HG03064 (cell line): ENCODE measurements around the gene UTS2B.

ENCODE experiments used
- ATAC-seq: cut with Tn5 transposase; IDR thresholded peaks from one replicate; pipeline ENCODE4 v1.9.1; 2021; ENCODE audit warnings: low read depth; ENCODE audit not compliant: unreplicated experiment

The UTS2B gene

DNA sequence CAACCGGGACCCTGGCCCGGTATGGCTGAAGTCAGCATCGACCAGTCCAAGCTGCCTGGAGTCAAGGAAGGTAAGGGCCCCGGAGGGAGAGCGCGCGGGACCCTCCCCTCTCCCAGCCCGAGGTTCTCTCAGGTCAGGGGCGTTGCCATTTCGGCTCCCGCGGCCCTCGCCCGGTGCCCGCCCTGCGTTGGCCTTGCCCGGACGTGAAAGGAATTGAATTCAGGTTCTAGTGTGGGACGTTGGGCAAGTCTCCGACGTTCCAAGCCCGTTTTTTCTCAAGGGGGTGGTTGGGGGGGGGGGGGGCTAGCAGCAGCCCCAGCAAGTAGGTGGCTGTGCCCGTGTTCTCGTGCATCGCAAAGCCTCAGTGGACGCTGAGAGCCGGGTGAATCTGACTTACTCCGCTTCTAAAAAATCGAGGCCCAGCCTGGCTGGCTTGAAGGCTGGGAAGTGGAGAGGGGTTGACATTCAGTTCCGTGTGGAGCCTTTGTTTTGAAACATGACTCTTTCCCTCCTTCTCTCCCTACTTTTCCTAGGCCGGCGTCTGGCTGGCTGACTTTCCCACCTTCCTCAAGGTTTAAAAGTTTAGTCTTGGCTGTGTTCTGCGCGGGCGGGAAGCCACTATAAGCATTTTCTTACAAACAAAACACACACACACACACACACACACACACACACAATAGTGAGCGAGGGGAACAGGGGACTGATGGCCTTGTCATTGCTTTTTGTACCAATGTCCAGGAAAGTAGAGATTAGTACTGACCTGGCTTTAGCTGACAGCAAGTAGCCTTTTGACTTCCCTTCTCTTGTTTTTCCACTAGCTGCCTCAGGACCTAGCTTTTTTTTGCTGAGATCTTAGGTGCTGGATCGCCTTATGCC lies at the start of gene UTS2B:
TSS of gene UTS2B (minus strand) at position 873 of the 876 bp plus-strand sequence. CDS start 48,337 bp downstream, outside the sequence.
- peak; percentile 29 for ATAC-seq

GRCh38 chr3:191380001-191380400 lies 49.7 kb upstream of the UTS2B start:
- no peak for ATAC-seq

DNA sequence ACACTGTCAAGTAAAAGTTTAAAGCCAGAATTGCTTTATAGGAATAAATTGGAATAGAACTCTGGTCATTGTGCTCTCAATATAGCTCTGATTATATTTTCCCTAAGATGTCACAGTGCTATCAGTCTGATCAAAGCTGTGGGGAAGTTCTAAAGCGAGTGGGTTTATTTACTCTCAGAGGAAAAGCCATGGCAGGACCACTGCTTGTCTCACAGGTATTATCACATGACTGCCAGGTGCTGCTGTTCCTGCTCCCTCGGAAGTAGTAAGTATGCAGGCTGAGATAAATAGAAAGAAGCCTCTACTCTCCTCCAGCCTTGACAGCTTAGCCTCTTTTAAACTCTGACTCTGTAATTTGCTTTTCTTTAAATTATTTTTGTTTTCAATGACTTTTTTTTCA lies 49.1 kb upstream of the UTS2B start:
- ATAC-seq: no peak

DNA sequence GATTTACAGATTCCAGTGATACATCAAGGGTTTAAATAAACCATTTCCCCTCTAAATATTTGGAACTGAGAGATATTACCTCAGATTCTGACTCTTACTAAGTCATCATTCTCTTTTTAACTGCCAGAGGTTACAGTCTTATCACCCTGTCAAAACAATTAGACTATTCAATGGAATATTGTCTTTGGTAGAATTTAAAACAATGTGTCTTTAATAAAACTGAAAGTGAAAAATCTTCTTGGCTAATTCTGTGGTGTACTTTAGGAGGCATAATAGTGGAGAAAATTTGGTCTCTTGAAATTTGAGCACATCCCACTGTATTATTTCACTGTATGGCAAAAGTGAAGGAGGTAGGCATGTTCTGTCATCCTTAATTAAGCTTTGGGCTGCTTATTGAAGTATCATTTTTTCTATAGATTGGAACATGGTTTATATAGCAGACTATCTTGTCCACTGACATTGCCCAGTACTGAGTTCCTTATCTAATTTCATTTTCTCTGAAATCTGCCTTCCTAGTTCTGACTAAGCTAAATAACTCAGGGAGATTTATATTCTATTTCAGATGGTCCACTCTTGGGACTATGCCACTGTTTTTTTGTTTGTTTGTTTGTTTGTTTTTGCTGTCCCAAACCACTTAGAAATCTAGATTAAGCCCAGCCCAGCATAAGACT lies 48.0 kb upstream of the UTS2B start:
- no peak for ATAC-seq

GRCh38 chr3:191376516-191377141 lies 46.3 kb upstream of the UTS2B start:
- ATAC-seq: no peak

- ATAC-seq: no peak
Measured at GRCh38 chr3:191373327-191373726, 43.0 kb upstream of the UTS2B start.

DNA sequence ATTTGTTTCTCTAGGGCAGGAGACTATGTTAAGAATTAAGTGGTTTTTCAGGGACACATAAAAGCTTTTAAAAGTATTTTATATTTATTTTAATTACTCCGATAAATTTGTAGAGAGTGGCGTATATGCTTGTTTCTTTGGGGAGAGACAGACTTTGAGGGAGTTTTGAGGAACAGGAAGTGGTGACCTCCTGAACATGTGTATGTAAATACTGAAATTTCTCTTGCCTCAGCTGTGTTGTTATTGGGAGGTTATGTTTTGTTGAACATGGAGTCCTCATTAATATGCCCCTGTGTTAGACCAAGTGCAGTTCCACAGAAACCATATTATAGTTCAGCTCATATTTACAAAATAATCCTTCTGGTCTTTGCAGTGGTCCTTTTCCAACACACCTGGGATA lies 41.8 kb upstream of the UTS2B start:
- no peak for ATAC-seq

- no peak for ATAC-seq
Measured at GRCh38 chr3:191369616-191370010, 39.3 kb upstream of the UTS2B start.

DNA sequence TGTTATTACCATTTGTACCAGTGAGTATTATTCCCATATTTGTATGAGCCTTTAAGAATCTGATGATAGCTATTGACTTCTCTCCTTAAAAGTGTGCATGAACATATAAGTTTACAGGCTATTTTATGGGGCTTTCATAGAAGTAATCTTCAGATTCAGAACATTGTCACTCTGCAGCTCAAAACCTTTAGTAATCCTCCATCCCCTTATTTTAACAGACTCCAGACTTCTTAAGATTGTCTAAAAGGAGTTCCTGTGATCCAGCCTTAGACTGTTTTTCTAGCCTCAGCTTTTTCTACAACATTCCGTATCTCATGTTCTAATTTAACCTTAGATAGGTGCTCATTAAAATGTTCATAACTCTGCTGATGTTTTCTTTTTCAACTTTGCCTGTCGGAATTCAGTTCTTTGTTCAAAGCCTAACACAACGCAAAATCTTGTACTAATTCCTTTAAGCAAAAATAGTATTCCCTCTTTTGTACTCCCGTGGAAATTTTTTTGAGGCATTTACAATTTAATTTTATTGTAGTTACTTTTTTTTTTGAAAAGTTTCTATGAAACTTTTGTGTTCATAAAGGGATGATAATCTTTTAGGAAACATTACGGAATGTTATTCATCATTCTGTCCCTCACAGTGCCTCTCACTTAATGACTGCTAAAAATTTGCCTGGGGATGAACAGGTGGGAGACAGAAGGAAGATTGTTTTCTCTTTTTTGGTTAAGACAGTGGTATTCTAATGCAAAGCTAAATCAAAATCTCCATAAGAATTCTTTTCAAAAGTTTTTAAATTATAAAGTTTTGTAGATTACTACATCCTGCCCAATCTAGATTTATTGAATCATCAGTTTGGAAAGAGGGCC lies 38.7 kb upstream of the UTS2B start:
- no peak for ATAC-seq

- no peak for ATAC-seq
Measured at GRCh38 chr3:191366675-191367074, 36.3 kb upstream of the UTS2B start.

DNA sequence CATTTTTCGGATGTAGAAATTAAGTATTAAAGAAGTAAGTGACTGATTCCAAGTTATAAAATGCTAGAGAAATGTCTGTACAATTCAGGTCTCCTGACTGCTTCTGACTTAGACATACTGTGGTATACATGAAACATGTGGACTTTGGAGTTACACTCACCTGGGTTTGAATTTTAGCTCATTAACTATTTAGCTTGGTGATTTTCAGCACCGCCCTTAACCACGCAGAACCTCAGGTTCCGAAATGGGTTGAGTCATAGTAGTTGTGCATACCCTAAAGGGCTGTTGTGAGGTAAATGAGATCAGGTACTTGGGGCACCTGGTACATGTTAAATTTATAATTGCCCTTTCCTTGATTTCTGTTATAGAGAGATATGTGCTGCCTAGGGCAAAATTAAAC lies 32.9 kb upstream of the UTS2B start:
- no peak for ATAC-seq

- no peak for ATAC-seq
Measured at GRCh38 chr3:191362524-191363090, 32.3 kb upstream of the UTS2B start.

- no peak for ATAC-seq
Measured at GRCh38 chr3:191362037-191362436, 31.7 kb upstream of the UTS2B start.

DNA sequence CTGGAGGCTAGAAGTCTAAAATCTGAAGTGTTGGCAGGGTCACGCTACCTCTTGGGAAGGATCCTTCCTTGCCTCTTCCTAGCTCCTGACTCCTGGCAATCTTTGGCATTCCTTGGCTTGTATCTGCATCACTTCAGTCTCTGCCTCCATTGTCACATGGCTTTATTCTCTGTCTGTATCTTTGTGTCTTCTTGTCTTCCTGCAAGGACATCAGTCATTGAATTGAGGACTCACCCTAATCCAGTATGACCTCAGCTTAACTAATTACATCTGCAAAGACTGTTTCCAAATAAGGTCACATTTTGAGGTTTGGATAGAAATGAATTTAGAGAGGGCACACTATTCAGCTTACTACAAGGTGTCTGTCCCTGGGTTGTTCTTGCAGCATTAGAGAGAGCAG lies 31.1 kb upstream of the UTS2B start:
- no peak for ATAC-seq

- no peak for ATAC-seq
Measured at GRCh38 chr3:191360620-191361019, 30.3 kb upstream of the UTS2B start.

GRCh38 chr3:191358929-191359328 lies 28.6 kb upstream of the UTS2B start:
- ATAC-seq: peak; percentile 39

- ATAC-seq: no peak
Measured at GRCh38 chr3:191357909-191358308, 27.6 kb upstream of the UTS2B start.

- no peak for ATAC-seq
Measured at GRCh38 chr3:191356631-191357439, 26.5 kb upstream of the UTS2B start.

DNA sequence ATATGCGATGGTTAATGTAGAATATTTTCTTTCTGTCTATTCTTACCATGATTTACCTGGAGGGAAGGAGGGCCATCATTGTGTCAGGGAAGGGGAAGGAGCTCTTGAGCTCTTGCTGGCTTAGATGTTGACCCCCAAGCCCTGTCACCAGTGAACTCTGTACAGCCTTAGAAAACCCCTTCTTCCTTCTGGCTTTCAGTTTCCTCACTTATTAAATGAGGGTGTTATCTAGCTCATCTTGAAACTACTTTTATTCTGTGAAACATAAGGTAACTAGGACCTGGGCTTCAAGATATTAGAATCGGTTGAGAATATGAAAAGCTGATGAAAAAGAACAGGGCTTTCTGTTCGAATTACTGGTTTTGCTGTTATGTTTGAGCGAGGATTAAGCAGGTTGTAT lies 25.1 kb upstream of the UTS2B start:
- peak; percentile 68 for ATAC-seq
